ENCODE measurements around the gene ARHGEF39. TPM values are rescaled to one million over a fixed set of nuclear protein-coding genes. Genes with fewer than 3 reads are reported as not detected.

ARHGEF39 gene
- total RNA-seq, 5 donors from 2014 or later (not counting 1 experiment from before 2014, with no cell fraction given): 0.12 to 1.3 (median 0.57) TPM

DNA sequence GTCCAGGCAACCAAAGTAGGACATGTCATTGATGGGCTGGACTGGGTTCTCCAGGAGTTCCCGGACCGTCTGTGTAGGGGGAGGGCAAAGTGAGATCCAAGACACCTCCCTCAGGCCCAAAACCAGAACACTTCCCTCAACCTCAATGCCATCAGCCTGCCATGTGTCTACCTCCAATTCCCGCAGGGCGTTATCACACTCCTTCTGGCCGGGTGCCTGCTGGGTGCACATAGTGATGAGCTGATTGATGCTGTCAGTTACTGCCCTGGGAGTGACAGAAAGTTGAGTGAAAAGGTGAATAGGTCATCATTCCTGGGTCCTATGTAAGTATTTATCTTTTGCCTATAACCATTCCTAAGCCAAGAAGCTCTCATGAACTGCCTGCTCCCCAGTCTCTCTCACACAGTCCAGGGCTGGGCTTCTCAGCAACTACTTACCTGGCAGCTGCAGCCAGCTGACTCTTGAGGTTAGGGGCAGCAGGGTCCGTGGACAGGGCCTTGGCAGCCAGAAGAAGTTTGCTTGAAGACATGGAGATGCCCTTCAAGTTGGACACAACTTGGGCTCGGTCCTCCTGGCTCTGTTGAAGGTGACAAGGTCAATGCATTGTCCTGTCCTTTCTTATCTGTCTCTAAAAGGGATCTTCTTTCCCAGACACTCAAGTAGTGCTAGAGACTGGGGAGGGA is 46.0 kb upstream of the ARHGEF39 start:
- H3K9me3 Mint-ChIP-seq: no peaks in the 10 kb centered on the region
- Histone ChIP-seq H3K4me1 (ENCODE audit: control insufficient read depth in 1 of 2, extremely low read depth in 1 of 2, insufficient read depth in 2 of 2, low read length in 2 of 2) (no peaks in the 10 kb centered on the region), H3K27ac (ENCODE audit: low read length) (no peak overlapping the region), H3K4me3 (ENCODE audit: control insufficient read depth in 1 of 2, extremely low read depth in 1 of 2, low read length in 1 of 2) (no peak overlapping the region), H3K36me3 (ENCODE audit: control insufficient read depth in 2 of 2, extremely low read depth in 1 of 2, insufficient read depth in 1 of 2, low read length in 1 of 2) (peaks cover 30 to 92% of the 10 kb centered on the region in 2 donors), H3K27me3 (replicated peaks in 1 of 2; ENCODE audit: control insufficient read depth in 2 of 2, extremely low read depth in 1 of 2, insufficient read depth in 2 of 2, low read length in 1 of 2) (no peaks in the 10 kb centered on the region), H3K9me3 (no peaks in the 10 kb centered on the region)
- POLR2A ChIA-PET: no interaction called here
- no peak for ATAC-seq (replicated peaks in 1 of 4)
- H3K4me1 Mint-ChIP-seq: peaks cover 0 to 4% (median 0%) of the 10 kb centered on the region in 3 donors
- WGBS (ENCODE audit: insufficient coverage): 80% methylated on average over 1 of the region's 7 CpGs
- CTCF ChIA-PET: interaction anchor here in 1 of 2 donors (1.4 kb wide), 1 partner anchor 42 kb away, joined by 3 read pairs; no protein-coding TSS in a partner anchor
- no peak for DNase-seq
- H3K27me3 Mint-ChIP-seq: no peaks in the 10 kb centered on the region
- H3K4me3 Mint-ChIP-seq: no peak overlapping the region
- no peak overlapping the region for H3K27ac Mint-ChIP-seq
- peaks cover 73% of the 10 kb centered on the region for H3K36me3 Mint-ChIP-seq

DNA sequence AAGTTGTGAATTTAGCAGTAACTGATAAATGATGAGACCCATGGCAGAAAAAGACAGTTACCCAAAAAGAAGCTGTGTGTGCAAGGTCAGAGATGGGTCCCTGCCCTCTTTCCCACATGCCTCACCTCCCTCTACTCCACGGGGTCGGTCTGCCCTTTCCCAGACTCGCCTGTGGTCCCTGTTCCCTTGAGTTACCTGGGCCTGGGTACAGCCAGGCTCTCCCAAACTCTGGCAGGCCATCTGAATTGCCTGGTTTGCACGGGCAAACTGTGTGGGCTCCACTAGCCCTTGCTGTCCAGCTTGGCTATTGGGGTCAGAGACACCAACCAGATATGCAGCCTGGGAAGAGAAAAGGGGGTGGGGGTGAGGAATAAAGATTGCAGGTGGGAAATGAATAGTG is 43.2 kb upstream of the ARHGEF39 start:
- POLR2A ChIA-PET: no interaction called here

DNA sequence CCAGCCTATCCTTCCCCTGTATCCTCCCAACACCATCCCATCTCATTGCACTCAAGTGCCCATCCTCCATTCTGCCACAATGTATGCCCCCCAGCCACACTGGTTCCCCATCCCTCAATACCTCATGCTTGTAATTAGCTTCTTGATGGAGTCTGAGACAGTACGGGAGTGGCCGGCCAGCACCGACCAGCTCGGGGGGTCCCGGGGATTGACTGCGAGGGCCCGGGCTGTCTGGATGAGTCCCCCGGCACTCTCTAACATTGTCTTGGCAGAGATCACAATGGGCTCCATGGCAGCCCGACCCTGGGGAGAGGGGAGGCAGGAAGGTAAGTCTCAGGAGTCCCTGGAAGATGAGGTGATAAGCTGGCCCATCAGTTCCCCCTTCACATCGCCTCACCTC is 42.0 kb upstream of the ARHGEF39 start:
- peaks cover 35 to 96% of the 10 kb centered on the region in 2 donors for H3K36me3 ChIP-seq (ENCODE audit: control insufficient read depth in 2 of 2, extremely low read depth in 1 of 2, insufficient read depth in 1 of 2, low read length in 1 of 2)
- ChIA-PET CTCF (interaction anchor here (0.5 to 2.6 kb wide), 3 partner anchors 10 to 74 kb away, joined by 3 to 6 read pairs (median 4); no protein-coding TSS in a partner anchor), POLR2A (interaction anchor here in 1 of 2 donors (0.8 kb wide), 1 partner anchor 10 kb away, joined by 3 read pairs; no protein-coding TSS in a partner anchor)
- H3K4me1 ChIP-seq (ENCODE audit: control insufficient read depth in 1 of 2, extremely low read depth in 1 of 2, insufficient read depth in 2 of 2, low read length in 2 of 2): no peaks in the 10 kb centered on the region
- no peak for ATAC-seq (replicated peaks in 1 of 4)
- H3K27ac ChIP-seq (ENCODE audit: low read length): no peak overlapping the region
- WGBS (ENCODE audit: insufficient coverage): 99% methylated on average over 9 of the region's 10 CpGs
- H3K9me3 ChIP-seq: no peaks in the 10 kb centered on the region
- Mint-ChIP-seq H3K27ac (peak overlapping the region in 1 of 2 donors; percentile 72), H3K9me3 (no peaks in the 10 kb centered on the region), H3K4me1 (peaks cover 0 to 4% (median 0%) of the 10 kb centered on the region in 3 donors), H3K27me3 (no peaks in the 10 kb centered on the region), H3K4me3 (no peak overlapping the region), H3K36me3 (peaks cover 68% of the 10 kb centered on the region)
- no peak for DNase-seq
- H3K4me3 ChIP-seq (ENCODE audit: control insufficient read depth in 1 of 2, extremely low read depth in 1 of 2, low read length in 1 of 2): no peak overlapping the region
- H3K27me3 ChIP-seq (replicated peaks in 1 of 2; ENCODE audit: control insufficient read depth in 2 of 2, extremely low read depth in 1 of 2, insufficient read depth in 2 of 2, low read length in 1 of 2): no peaks in the 10 kb centered on the region

More for the DNA sequence above, 43.2 kb upstream of the ARHGEF39 start:
- Mint-ChIP-seq H3K27me3 (no peaks in the 10 kb centered on the region), H3K27ac (peak overlapping the region; percentile 44 to 72), H3K9me3 (no peaks in the 10 kb centered on the region), H3K4me3 (no peak overlapping the region), H3K36me3 (peaks cover 70% of the 10 kb centered on the region), H3K4me1 (peaks cover 0 to 4% (median 0%) of the 10 kb centered on the region in 3 donors)
- 94% methylated on average over 4 of the region's 4 CpGs for WGBS (ENCODE audit: insufficient coverage)
- Histone ChIP-seq H3K27ac (ENCODE audit: low read length) (no peak overlapping the region), H3K4me1 (ENCODE audit: control insufficient read depth in 1 of 2, extremely low read depth in 1 of 2, insufficient read depth in 2 of 2, low read length in 2 of 2) (no peaks in the 10 kb centered on the region), H3K36me3 (ENCODE audit: control insufficient read depth in 2 of 2, extremely low read depth in 1 of 2, insufficient read depth in 1 of 2, low read length in 1 of 2) (peaks cover 33 to 94% of the 10 kb centered on the region in 2 donors), H3K9me3 (no peaks in the 10 kb centered on the region), H3K27me3 (replicated peaks in 1 of 2; ENCODE audit: control insufficient read depth in 2 of 2, extremely low read depth in 1 of 2, insufficient read depth in 2 of 2, low read length in 1 of 2) (no peaks in the 10 kb centered on the region), H3K4me3 (ENCODE audit: control insufficient read depth in 1 of 2, extremely low read depth in 1 of 2, low read length in 1 of 2) (no peak overlapping the region)
- ATAC-seq (replicated peaks in 1 of 4) (no peak), DNase-seq (no peak)
- CTCF ChIA-PET: interaction anchor here in 1 of 2 donors (2.6 kb wide), 1 partner anchor 11 kb away, joined by 6 read pairs; no protein-coding TSS in a partner anchor

DNA sequence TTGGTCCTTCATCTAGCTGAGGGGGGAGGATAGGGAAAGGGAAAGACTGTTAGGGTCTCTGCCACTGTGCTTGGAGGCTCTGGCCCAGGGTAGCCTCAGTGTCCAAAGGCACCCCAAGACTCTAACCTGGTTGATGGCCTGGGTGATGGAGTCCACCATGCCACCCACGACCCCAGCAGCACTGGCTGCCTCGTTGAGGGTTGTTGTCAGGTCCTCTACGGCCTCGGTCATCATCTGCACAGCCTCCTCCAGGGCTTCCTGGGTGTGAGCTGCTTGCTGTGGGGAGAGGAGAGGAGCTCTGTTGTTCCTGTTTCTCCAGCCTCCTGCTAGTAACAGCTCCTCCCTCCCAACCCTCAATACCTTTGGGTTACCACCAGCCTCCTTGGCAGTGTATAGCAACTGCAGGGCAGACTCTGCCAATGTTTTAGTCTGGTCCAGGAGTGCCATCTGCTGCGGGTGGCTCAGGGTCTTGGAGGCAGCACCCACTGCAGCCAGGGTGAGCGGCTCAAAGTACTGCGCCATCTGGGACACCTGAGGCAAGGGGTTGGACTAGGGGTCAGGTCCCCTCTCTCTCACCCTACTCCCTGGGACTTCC is 40.9 kb upstream of the ARHGEF39 start:
- WGBS (ENCODE audit: insufficient coverage): 96% methylated on average over 5 of the region's 7 CpGs

DNA sequence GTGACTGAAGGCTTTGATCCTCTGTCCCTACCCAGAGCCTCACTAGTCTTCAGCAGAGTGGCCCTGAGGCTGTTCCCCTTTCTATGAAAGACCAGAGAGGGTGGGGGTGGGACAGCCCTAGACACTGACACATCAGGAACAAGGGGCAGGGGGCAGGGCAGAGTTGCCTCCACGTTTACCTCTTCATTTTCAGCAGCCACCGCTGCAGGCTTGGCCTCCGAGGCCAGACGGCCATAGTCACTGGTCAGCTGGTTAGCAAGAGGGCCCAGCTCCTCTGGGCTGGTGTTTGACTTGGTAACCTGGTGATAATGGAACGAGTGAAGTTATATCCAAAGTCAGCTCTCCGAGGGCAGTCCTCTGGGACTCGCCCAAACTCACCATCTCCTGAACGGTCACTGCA is 40.4 kb upstream of the ARHGEF39 start:
- no peaks in the 10 kb centered on the region for H3K27me3 ChIP-seq (replicated peaks in 1 of 2; ENCODE audit: control insufficient read depth in 2 of 2, extremely low read depth in 1 of 2, insufficient read depth in 2 of 2, low read length in 1 of 2)
- H3K27me3 Mint-ChIP-seq: no peaks in the 10 kb centered on the region
- H3K9me3 ChIP-seq: no peaks in the 10 kb centered on the region
- H3K4me1 ChIP-seq (ENCODE audit: control insufficient read depth in 1 of 2, extremely low read depth in 1 of 2, insufficient read depth in 2 of 2, low read length in 2 of 2): no peaks in the 10 kb centered on the region
- no peak overlapping the region for H3K27ac ChIP-seq (ENCODE audit: low read length)
- WGBS (ENCODE audit: insufficient coverage): 91% methylated on average over 7 of the region's 8 CpGs
- peaks cover 34 to 96% of the 10 kb centered on the region in 2 donors for H3K36me3 ChIP-seq (ENCODE audit: control insufficient read depth in 2 of 2, extremely low read depth in 1 of 2, insufficient read depth in 1 of 2, low read length in 1 of 2)
- peak overlapping the region in 1 of 2 donors; percentile 39 for H3K27ac Mint-ChIP-seq
- peaks cover 0 to 4% (median 0%) of the 10 kb centered on the region in 3 donors for H3K4me1 Mint-ChIP-seq
- H3K4me3 Mint-ChIP-seq: no peak overlapping the region
- H3K36me3 Mint-ChIP-seq: peaks cover 57% of the 10 kb centered on the region
- POLR2A ChIA-PET: interaction anchor here in 1 of 2 donors (0.6 kb wide), 1 partner anchor 1633 kb away, joined by 7 read pairs; no protein-coding TSS in a partner anchor
- DNase-seq (no peak), ATAC-seq (replicated peaks in 1 of 4) (no peak)
- CTCF ChIA-PET: interaction anchor here in 1 of 2 donors (1.1 to 1.4 kb wide), 2 partner anchors 9 to 22 kb away, joined by 3 to 4 read pairs; no protein-coding TSS in a partner anchor
- no peak overlapping the region for H3K4me3 ChIP-seq (ENCODE audit: control insufficient read depth in 1 of 2, extremely low read depth in 1 of 2, low read length in 1 of 2)
- H3K9me3 Mint-ChIP-seq: no peaks in the 10 kb centered on the region

More for the DNA sequence above, 40.9 kb upstream of the ARHGEF39 start:
- Histone ChIP-seq H3K27me3 (replicated peaks in 1 of 2; ENCODE audit: control insufficient read depth in 2 of 2, extremely low read depth in 1 of 2, insufficient read depth in 2 of 2, low read length in 1 of 2) (no peaks in the 10 kb centered on the region), H3K4me3 (ENCODE audit: control insufficient read depth in 1 of 2, extremely low read depth in 1 of 2, low read length in 1 of 2) (no peak overlapping the region), H3K9me3 (no peaks in the 10 kb centered on the region), H3K27ac (ENCODE audit: low read length) (no peak overlapping the region), H3K4me1 (ENCODE audit: control insufficient read depth in 1 of 2, extremely low read depth in 1 of 2, insufficient read depth in 2 of 2, low read length in 2 of 2) (no peaks in the 10 kb centered on the region), H3K36me3 (ENCODE audit: control insufficient read depth in 2 of 2, extremely low read depth in 1 of 2, insufficient read depth in 1 of 2, low read length in 1 of 2) (peaks cover 36 to 96% of the 10 kb centered on the region in 2 donors)
- DNase-seq (no peak), ATAC-seq (replicated peaks in 1 of 4) (no peak)
- H3K9me3 Mint-ChIP-seq: no peaks in the 10 kb centered on the region
- POLR2A ChIA-PET: no interaction called here
- H3K4me3 Mint-ChIP-seq: no peak overlapping the region
- CTCF ChIA-PET: interaction anchor here (1.1 to 2.6 kb wide), 3 partner anchors 9 to 21 kb away, joined by 3 to 6 read pairs (median 4); no protein-coding TSS in a partner anchor
- peaks cover 62% of the 10 kb centered on the region for H3K36me3 Mint-ChIP-seq
- no peaks in the 10 kb centered on the region for H3K27me3 Mint-ChIP-seq
- H3K4me1 Mint-ChIP-seq: peaks cover 0 to 4% (median 0%) of the 10 kb centered on the region in 3 donors
- H3K27ac Mint-ChIP-seq: peak overlapping the region in 1 of 2 donors; percentile 39

DNA sequence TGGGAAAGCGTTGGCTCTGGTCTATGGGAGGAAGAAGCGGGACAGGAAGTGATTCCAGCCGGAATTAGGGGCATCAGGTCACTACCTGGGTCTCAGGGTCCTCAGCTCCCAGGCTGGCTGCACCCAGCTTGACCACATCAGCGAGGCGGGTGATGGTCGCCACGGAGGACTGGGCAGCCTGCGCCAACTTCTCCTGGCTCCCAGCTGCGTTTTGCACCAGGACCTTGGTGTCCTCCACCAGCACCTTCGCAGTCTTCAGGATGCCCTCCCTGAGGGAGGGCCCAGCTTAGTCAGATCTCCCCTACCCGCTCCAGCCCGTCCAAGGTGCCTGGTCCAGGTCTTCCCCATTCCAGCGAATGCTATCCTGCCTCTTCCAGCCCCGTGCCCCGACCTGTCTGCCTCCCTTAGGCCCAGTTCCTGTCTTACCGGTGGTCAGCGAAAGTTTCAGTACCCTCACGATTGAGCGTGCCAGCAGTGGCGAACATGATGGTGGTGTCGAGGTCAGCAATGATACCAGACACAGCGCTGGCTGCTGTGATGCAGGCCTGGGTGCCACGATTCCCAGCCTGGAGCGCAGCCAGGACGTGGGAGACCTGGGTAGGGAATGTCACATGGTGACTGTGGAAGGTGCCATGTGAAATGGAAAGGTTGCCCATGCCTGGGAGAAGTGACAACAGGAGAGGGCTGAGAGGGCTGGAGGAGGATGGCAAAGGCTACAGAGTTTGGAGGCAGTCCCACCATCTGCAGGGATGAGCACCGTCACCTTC is 39.1 kb upstream of the ARHGEF39 start:
- H3K36me3 ChIP-seq (ENCODE audit: control insufficient read depth in 2 of 2, extremely low read depth in 1 of 2, insufficient read depth in 1 of 2, low read length in 1 of 2): peaks cover 45 to 100% of the 10 kb centered on the region in 2 donors
- H3K4me1 ChIP-seq (ENCODE audit: control insufficient read depth in 1 of 2, extremely low read depth in 1 of 2, insufficient read depth in 2 of 2, low read length in 2 of 2): no peaks in the 10 kb centered on the region
- no peak overlapping the region for H3K27ac ChIP-seq (ENCODE audit: low read length)
- H3K27ac Mint-ChIP-seq: no peak overlapping the region
- no peaks in the 10 kb centered on the region for H3K9me3 Mint-ChIP-seq
- peaks cover 51% of the 10 kb centered on the region for H3K36me3 Mint-ChIP-seq
- no peaks in the 10 kb centered on the region for H3K27me3 ChIP-seq (replicated peaks in 1 of 2; ENCODE audit: control insufficient read depth in 2 of 2, extremely low read depth in 1 of 2, insufficient read depth in 2 of 2, low read length in 1 of 2)
- DNase-seq (no peak), ATAC-seq (replicated peaks in 1 of 4) (no peak)
- peaks cover 0 to 4% (median 0%) of the 10 kb centered on the region in 3 donors for H3K4me1 Mint-ChIP-seq
- 97% methylated on average over 26 of the region's 26 CpGs for WGBS (ENCODE audit: insufficient coverage)
- ChIA-PET CTCF (no interaction called here), POLR2A (no interaction called here)
- no peaks in the 10 kb centered on the region for H3K27me3 Mint-ChIP-seq
- H3K9me3 ChIP-seq: no peaks in the 10 kb centered on the region
- no peak overlapping the region for H3K4me3 Mint-ChIP-seq
- no peak overlapping the region for H3K4me3 ChIP-seq (ENCODE audit: control insufficient read depth in 1 of 2, extremely low read depth in 1 of 2, low read length in 1 of 2)

All from T-cell (primary cell).